Suprapubic skin (tissue), 4 donors: ENCODE data around the gene RBM46. TPM values are rescaled to one million over a fixed set of nuclear protein-coding genes. Genes with fewer than 3 reads are reported as not detected.

Experiments used
- DNase-seq, 2 donors: peaks; one replicate each; pipeline ENCODE4 v3.0.0-alpha.2; 2019; ENCODE audit warnings: low spot score in 2 of 2
- H3K27ac ChIP-seq: fragments of 200-600 bp; sonication (generic); one replicate; pipeline ENCODE4 v1.5.1; 2019
- H3K27me3 ChIP-seq: fragments of 200-600 bp; sonication (generic); one replicate; pipeline ENCODE4 v1.5.1; 2019
- H3K36me3 ChIP-seq: fragments of 200-600 bp; sonication (generic); one replicate; pipeline ENCODE4 v1.5.1; 2019
- H3K4me1 ChIP-seq: fragments of 200-600 bp; sonication (generic); one replicate; pipeline ENCODE4 v1.5.1; 2019
- H3K4me3 ChIP-seq: fragments of 200-600 bp; sonication (generic); one replicate; pipeline ENCODE4 v1.5.1; 2019; ENCODE audit warnings: mild to moderate bottlenecking
- H3K9me3 ChIP-seq: fragments of 200-600 bp; sonication (generic); one replicate; pipeline ENCODE4 v1.5.1; 2019
- CTCF ChIP-seq, 2 donors: fragments of 200-600 bp in 1 of 2; fragments of 450-650 bp in 1 of 2; sonication (generic) in 1 of 2; IDR thresholded peaks; one replicate each; pipeline ENCODE4 v1.5.1; 2016 to 2019; ENCODE audit warnings: antibody characterized with exemption in 2 of 2, mild to moderate bottlenecking in 1 of 2, moderate library complexity in 1 of 2
- EP300 ChIP-seq: sonication (generic); formaldehyde crosslinking; IDR thresholded peaks from one replicate; pipeline ENCODE4 v1.6.1; 2017; ENCODE audit warnings: antibody characterized with exemption
- POLR2A ChIP-seq, 2 donors: fragments of 450-650 bp; IDR thresholded peaks; one replicate each; pipeline ENCODE4 v1.6.1; 2017; ENCODE audit warnings: antibody characterized with exemption in 2 of 2, mild to moderate bottlenecking in 2 of 2, moderate library complexity in 2 of 2
- POLR2AphosphoS5 ChIP-seq, 3 donors: sonication (generic); formaldehyde crosslinking; IDR thresholded peaks; one replicate each; pipeline ENCODE4 v1.6.1; 2017; ENCODE audit warnings: antibody characterized with exemption in 3 of 3
- WGBS: methylation state at CpG from one replicate; pipeline ENCODE4 v1.1.5; 2018; 5-methylcytosine and 5-hydroxymethylcytosine counted together
- total RNA-seq, 4 donors: library from RNA; depleted of rRNA; stranded (reverse); fragments of >200 nt; gene quantifications; one replicate each; pipeline ENCODE4 v1.1.0, GENCODE V29; 2016

The RBM46 gene
- total RNA-seq, 4 donors from 2014 or later, result not detected

- Histone ChIP-seq H3K36me3 (no peaks in the 10 kb centered on the region), H3K27me3 (peaks cover 75% of the 10 kb centered on the region)
These were observed 36.6 kb upstream of the RBM46 start for GRCh38 chr4:154744341-154744926.

GRCh38 chr4:154757713-154758112, 23.4 kb upstream of the RBM46 start:
- Histone ChIP-seq H3K9me3 (no peaks in the 10 kb centered on the region), H3K4me1 (no peaks in the 10 kb centered on the region), H3K36me3 (no peaks in the 10 kb centered on the region), H3K27ac (no peak overlapping the region), H3K4me3 (no peak overlapping the region), H3K27me3 (peaks cover 10% of the 10 kb centered on the region)
- DNase-seq, result no peak
- TF ChIP-seq POLR2AphosphoS5 (IDR thresholded peaks at IDR 0.05), result no peak
- no peak for TF ChIP-seq POLR2A (IDR thresholded peaks at IDR 0.05)
- TF ChIP-seq EP300, result no peak
- no peak for TF ChIP-seq CTCF (IDR thresholded peaks at IDR 0.05)
- WGBS, result 65% methylated on average over 6 of the region's 6 CpGs

More at GRCh38 chr4:154744341-154744926, 36.6 kb upstream of the RBM46 start:
- WGBS, result 8% methylated on average over 26 of the region's 31 CpGs
- peak overlapping the region; percentile 60 for H3K4me3 ChIP-seq
- no peak for TF ChIP-seq POLR2A (IDR thresholded peaks at IDR 0.05)
- no peak for TF ChIP-seq CTCF (IDR thresholded peaks at IDR 0.05)
- no peak for TF ChIP-seq EP300
- no peak for TF ChIP-seq POLR2AphosphoS5 (IDR thresholded peaks at IDR 0.05)
- H3K4me1 ChIP-seq, result peaks cover 35% of the 10 kb centered on the region
- no peak for DNase-seq
- no peaks in the 10 kb centered on the region for H3K9me3 ChIP-seq
- H3K27ac ChIP-seq, result no peak overlapping the region

- peaks cover 10% of the 10 kb centered on the region for H3K27me3 ChIP-seq
- no peak overlapping the region for H3K27ac ChIP-seq
- H3K4me3 ChIP-seq, result no peak overlapping the region
- DNase-seq, result no peak
- 84% methylated on average over 2 of the region's 2 CpGs for WGBS
- no peaks in the 10 kb centered on the region for H3K36me3 ChIP-seq
- no peaks in the 10 kb centered on the region for H3K9me3 ChIP-seq
- H3K4me1 ChIP-seq, result no peaks in the 10 kb centered on the region
- TF ChIP-seq POLR2A (IDR thresholded peaks at IDR 0.05), result no peak
- no peak for TF ChIP-seq CTCF (IDR thresholded peaks at IDR 0.05)
- no peak for TF ChIP-seq POLR2AphosphoS5 (IDR thresholded peaks at IDR 0.05)
- no peak for TF ChIP-seq EP300
These were observed 20.2 kb upstream of the RBM46 start for GRCh38 chr4:154760895-154761294.

GRCh38 chr4:154778264-154778663, 2.8 kb upstream of the RBM46 start:
- 71% methylated on average over 1 of the region's 1 CpG for WGBS
- TF ChIP-seq CTCF (IDR thresholded peaks at IDR 0.05), result no peak

GRCh38 chr4:154779362-154779947, 1.6 kb upstream of the RBM46 start:
- DNase-seq, result no peak
- H3K4me1 ChIP-seq, result no peaks in the 10 kb centered on the region
- H3K36me3 ChIP-seq, result no peaks in the 10 kb centered on the region
- no peak overlapping the region for H3K4me3 ChIP-seq
- no peak overlapping the region for H3K27ac ChIP-seq
- TF ChIP-seq POLR2AphosphoS5 (IDR thresholded peaks at IDR 0.05) (no peak), POLR2A (IDR thresholded peaks at IDR 0.05) (no peak), EP300 (no peak), CTCF (IDR thresholded peaks at IDR 0.05) (peak in 1 of 2 donors; percentile 35)
- peaks cover 12% of the 10 kb centered on the region for H3K27me3 ChIP-seq
- 55% methylated on average over 3 of the region's 3 CpGs for WGBS
- no peaks in the 10 kb centered on the region for H3K9me3 ChIP-seq

More at GRCh38 chr4:154778264-154778663, 2.8 kb upstream of the RBM46 start:
- Histone ChIP-seq H3K4me1 (no peaks in the 10 kb centered on the region), H3K36me3 (no peaks in the 10 kb centered on the region), H3K27ac (no peak overlapping the region), H3K9me3 (no peaks in the 10 kb centered on the region), H3K27me3 (peaks cover 12% of the 10 kb centered on the region), H3K4me3 (no peak overlapping the region)
- no peak for DNase-seq
